DMS53 (cell line): ENCODE measurements around the gene GABRB1.

Source experiments
- DNase-seq: peaks from one replicate; lab custom pipeline; 2025; lab: John Stamatoyannopoulos, UW

The GABRB1 gene

GRCh38 chr4:47118192-47118929 is 87.0 kb downstream of the GABRB1 start:
- no peak for DNase-seq

- DNase-seq: no peak
Measured at GRCh38 chr4:47120783-47121182, 89.4 kb downstream of the GABRB1 start.

- peak; percentile 89 for DNase-seq
Measured at GRCh38 chr4:47122592-47123291, 91.4 kb downstream of the GABRB1 start.

GRCh38 chr4:47128991-47129390 is 97.6 kb downstream of the GABRB1 start:
- no peak for DNase-seq

GRCh38 chr4:47135210-47135609 is 103.8 kb downstream of the GABRB1 start:
- DNase-seq: no peak

- no peak for DNase-seq
Measured at GRCh38 chr4:47143261-47143660, 111.9 kb downstream of the GABRB1 start.

GRCh38 chr4:47145630-47146029 is 114.3 kb downstream of the GABRB1 start:
- DNase-seq: peak; percentile 79

- DNase-seq: no peak
Measured at GRCh38 chr4:47154816-47155370, 123.5 kb downstream of the GABRB1 start.

- no peak for DNase-seq
Measured at GRCh38 chr4:47155919-47156318, 124.6 kb downstream of the GABRB1 start.

- no peak for DNase-seq
Measured at GRCh38 chr4:47160095-47160494, 128.7 kb downstream of the GABRB1 start.

GRCh38 chr4:47167081-47168035 is 136.0 kb downstream of the GABRB1 start:
- no peak for DNase-seq

- no peak for DNase-seq
Measured at GRCh38 chr4:47184083-47184482, 152.7 kb downstream of the GABRB1 start.

GRCh38 chr4:47185761-47186160 is 154.4 kb downstream of the GABRB1 start:
- DNase-seq: no peak

- no peak for DNase-seq
Measured at GRCh38 chr4:47187608-47188007, 156.2 kb downstream of the GABRB1 start.

GRCh38 chr4:47193179-47193578 is 161.8 kb downstream of the GABRB1 start:
- no peak for DNase-seq

- DNase-seq: no peak
Measured at GRCh38 chr4:47194036-47194737, 162.8 kb downstream of the GABRB1 start.

GRCh38 chr4:47195706-47196105 is 164.3 kb downstream of the GABRB1 start:
- DNase-seq: no peak

- no peak for DNase-seq
Measured at GRCh38 chr4:47198791-47199190, 167.4 kb downstream of the GABRB1 start.

GRCh38 chr4:47203593-47203992 is 172.2 kb downstream of the GABRB1 start:
- DNase-seq: no peak

GRCh38 chr4:47207555-47207954 is 176.2 kb downstream of the GABRB1 start:
- DNase-seq: no peak

- DNase-seq: peak; percentile 74
Measured at GRCh38 chr4:47209833-47210232, 178.5 kb downstream of the GABRB1 start.
